C4-2B (cell line): ENCODE data around the gene LLPH.

Experiments
- CTCF ChIP-seq: fragments of 450-650 bp; conservative IDR thresholded peaks from 2 replicates; pipeline ENCODE4 v1.5.1; 2017; ENCODE audit warnings: mild to moderate bottlenecking
- ZFX ChIP-seq: fragments of 450-650 bp; IDR thresholded peaks from 2 replicates; pipeline ENCODE4 v1.6.1; 2017

- TF ChIP-seq ZFX: no peak
- no peak for TF ChIP-seq CTCF
These were observed 45.8 kb upstream of the LLPH start for GRCh38 chr12:66176105-66176900.
